Measurements from ENCODE around the gene ASB6. TPM values are rescaled to one million over a fixed set of nuclear protein-coding genes. Genes with fewer than 3 reads are reported as not detected.
A peak's percentile ranks its signal among the peaks of the same experiment; 100 is the strongest.

ASB6 gene
- total and polyA plus RNA-seq, 2 of the 13 experiments (the other 11 are each of a cell fraction or from before 2014, with no cell fraction given): 8.2 to 8.4 TPM

DNA sequence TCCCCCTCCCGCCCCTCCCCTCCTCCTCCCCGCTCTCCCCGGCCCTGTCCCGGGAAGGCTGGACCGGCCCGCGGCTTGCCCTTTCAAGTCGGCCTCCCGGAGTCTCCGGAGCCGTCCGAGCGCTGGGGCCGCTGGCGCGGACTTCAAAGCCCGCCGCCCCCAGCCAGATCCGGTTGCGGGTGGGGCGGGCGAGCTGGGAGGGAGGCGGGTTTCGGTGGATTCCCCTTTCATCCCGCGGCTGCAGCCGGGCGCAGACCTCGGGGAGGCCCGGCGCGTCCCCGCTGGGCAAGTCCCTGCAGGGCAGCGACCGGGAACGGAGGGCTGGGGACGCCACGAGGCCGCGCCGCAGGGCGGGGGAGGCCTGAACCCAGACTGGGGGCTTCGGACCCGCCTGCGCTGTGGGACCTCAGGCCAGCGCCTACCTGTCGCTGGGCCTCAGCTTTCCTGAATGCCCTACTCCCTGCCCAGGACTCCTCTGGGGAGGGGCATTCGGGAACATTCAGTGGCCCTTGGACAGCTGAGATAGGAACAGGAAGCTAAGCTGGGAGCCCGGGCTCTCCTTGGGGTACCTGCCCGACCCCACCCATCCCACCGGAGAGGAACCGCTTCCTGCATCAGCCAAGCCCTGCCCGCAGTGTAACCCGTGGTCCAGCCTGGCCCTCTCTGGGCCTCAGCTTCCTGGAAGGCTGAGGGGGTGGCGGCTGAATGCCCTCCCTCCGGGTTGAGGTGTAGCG is 44.4 kb downstream of the ASB6 start:
- peak; percentile 55 for FAIRE-seq
- peak; percentile 93 for DNase-seq (ENCODE audit: low spot score)
- TF ChIP-seq, protein P1, sequence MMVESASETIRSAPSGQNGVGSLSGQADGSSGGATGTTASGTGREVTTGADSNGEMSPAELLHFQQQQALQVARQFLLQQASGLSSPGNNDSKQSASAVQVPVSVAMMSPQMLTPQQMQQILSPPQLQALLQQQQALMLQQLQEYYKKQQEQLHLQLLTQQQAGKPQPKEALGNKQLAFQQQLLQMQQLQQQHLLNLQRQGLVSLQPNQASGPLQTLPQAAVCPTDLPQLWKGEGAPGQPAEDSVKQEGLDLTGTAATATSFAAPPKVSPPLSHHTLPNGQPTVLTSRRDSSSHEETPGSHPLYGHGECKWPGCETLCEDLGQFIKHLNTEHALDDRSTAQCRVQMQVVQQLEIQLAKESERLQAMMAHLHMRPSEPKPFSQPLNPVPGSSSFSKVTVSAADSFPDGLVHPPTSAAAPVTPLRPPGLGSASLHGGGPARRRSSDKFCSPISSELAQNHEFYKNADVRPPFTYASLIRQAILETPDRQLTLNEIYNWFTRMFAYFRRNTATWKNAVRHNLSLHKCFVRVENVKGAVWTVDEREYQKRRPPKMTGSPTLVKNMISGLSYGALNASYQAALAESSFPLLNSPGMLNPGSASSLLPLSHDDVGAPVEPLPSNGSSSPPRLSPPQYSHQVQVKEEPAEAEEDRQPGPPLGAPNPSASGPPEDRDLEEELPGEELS (CRISPR knock-in tag; IDR thresholded peaks at IDR 0.05): peak; percentile 84
- TF ChIP-seq RFX5 (IDR thresholded peaks at IDR 0.05; ENCODE audit: low read depth, low read length): no peak
- TF ChIP-seq ZNF75D (CRISPR knock-in tag; IDR thresholded peaks at IDR 0.05; ENCODE audit: borderline replicate concordance): no peak
- no peak for TF ChIP-seq ZNF138 (CRISPR knock-in tag; IDR thresholded peaks at IDR 0.05; ENCODE audit: low read depth)
- TF ChIP-seq, protein P2, sequence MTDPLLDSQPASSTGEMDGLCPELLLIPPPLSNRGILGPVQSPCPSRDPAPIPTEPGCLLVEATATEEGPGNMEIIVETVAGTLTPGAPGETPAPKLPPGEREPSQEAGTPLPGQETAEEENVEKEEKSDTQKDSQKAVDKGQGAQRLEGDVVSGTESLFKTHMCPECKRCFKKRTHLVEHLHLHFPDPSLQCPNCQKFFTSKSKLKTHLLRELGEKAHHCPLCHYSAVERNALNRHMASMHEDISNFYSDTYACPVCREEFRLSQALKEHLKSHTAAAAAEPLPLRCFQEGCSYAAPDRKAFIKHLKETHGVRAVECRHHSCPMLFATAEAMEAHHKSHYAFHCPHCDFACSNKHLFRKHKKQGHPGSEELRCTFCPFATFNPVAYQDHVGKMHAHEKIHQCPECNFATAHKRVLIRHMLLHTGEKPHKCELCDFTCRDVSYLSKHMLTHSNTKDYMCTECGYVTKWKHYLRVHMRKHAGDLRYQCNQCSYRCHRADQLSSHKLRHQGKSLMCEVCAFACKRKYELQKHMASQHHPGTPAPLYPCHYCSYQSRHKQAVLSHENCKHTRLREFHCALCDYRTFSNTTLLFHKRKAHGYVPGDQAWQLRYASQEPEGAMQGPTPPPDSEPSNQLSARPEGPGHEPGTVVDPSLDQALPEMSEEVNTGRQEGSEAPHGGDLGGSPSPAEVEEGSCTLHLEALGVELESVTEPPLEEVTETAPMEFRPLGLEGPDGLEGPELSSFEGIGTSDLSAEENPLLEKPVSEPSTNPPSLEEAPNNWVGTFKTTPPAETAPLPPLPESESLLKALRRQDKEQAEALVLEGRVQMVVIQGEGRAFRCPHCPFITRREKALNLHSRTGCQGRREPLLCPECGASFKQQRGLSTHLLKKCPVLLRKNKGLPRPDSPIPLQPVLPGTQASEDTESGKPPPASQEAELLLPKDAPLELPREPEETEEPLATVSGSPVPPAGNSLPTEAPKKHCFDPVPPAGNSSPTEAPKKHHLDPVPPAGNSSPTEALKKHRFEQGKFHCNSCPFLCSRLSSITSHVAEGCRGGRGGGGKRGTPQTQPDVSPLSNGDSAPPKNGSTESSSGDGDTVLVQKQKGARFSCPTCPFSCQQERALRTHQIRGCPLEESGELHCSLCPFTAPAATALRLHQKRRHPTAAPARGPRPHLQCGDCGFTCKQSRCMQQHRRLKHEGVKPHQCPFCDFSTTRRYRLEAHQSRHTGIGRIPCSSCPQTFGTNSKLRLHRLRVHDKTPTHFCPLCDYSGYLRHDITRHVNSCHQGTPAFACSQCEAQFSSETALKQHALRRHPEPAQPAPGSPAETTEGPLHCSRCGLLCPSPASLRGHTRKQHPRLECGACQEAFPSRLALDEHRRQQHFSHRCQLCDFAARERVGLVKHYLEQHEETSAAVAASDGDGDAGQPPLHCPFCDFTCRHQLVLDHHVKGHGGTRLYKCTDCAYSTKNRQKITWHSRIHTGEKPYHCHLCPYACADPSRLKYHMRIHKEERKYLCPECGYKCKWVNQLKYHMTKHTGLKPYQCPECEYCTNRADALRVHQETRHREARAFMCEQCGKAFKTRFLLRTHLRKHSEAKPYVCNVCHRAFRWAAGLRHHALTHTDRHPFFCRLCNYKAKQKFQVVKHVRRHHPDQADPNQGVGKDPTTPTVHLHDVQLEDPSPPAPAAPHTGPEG (CRISPR knock-in tag; IDR thresholded peaks at IDR 0.05): 0 out of 2 replicates have a peak, but pooled peaks have one; percentile 34
- peak; percentile 96 for TF ChIP-seq ZBTB7B (CRISPR knock-in tag; IDR thresholded peaks at IDR 0.05)
- TF ChIP-seq SRSF9 (IDR thresholded peaks at IDR 0.05; ENCODE audit: borderline replicate concordance, insufficient read depth, low read depth, low read length, poor library complexity, severe bottlenecking): no peak
- 0 out of 2 replicates have a peak, but pooled peaks have one; percentile 16 for TF ChIP-seq ZSCAN12 (CRISPR knock-in tag; IDR thresholded peaks at IDR 0.05)
- TF ChIP-seq, protein P3, sequence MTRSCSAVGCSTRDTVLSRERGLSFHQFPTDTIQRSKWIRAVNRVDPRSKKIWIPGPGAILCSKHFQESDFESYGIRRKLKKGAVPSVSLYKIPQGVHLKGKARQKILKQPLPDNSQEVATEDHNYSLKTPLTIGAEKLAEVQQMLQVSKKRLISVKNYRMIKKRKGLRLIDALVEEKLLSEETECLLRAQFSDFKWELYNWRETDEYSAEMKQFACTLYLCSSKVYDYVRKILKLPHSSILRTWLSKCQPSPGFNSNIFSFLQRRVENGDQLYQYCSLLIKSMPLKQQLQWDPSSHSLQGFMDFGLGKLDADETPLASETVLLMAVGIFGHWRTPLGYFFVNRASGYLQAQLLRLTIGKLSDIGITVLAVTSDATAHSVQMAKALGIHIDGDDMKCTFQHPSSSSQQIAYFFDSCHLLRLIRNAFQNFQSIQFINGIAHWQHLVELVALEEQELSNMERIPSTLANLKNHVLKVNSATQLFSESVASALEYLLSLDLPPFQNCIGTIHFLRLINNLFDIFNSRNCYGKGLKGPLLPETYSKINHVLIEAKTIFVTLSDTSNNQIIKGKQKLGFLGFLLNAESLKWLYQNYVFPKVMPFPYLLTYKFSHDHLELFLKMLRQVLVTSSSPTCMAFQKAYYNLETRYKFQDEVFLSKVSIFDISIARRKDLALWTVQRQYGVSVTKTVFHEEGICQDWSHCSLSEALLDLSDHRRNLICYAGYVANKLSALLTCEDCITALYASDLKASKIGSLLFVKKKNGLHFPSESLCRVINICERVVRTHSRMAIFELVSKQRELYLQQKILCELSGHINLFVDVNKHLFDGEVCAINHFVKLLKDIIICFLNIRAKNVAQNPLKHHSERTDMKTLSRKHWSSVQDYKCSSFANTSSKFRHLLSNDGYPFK (CRISPR knock-in tag; IDR thresholded peaks at IDR 0.05; ENCODE audit: borderline replicate concordance): no peak
- TF ChIP-seq ETV5 (CRISPR knock-in tag; IDR thresholded peaks at IDR 0.05; ENCODE audit: borderline replicate concordance): peak; percentile 100
- TF ChIP-seq NR2F2 (IDR thresholded peaks at IDR 0.05; ENCODE audit: borderline replicate concordance, low read depth): peak; percentile 74; the same call in 1 of the 2 replicates
- peak; percentile 68; the same call in 1 of the 2 replicates for TF ChIP-seq HDAC2 (CRISPR knock-in tag; IDR thresholded peaks at IDR 0.05)

More for the DNA sequence above, 44.4 kb downstream of the ASB6 start:
- Histone ChIP-seq H3K27ac (ENCODE audit: extremely low read length, insufficient read depth, low read length) (peak overlapping the region; percentile 99), H3K9ac (ENCODE audit: insufficient read depth, low read depth, low read length) (peak overlapping the region; percentile 92), H3K36me3 (replicated peaks in 1 of 2; ENCODE audit: control insufficient read depth in 1 of 2, insufficient read depth in 2 of 2, low read length in 2 of 2) (no peaks in the 10 kb centered on the region), H2AFZ (ENCODE audit: low read length) (no peak overlapping the region), H3K79me2 (ENCODE audit: insufficient read depth, low read length) (no peaks in the 10 kb centered on the region), H4K20me1 (ENCODE audit: insufficient read depth, low read length) (no peaks in the 10 kb centered on the region), H3K4me1 (ENCODE audit: insufficient read depth, low read length) (peaks cover 85% of the 10 kb centered on the region), H3K9me3 (ENCODE audit: low read length) (no peaks in the 10 kb centered on the region), H3K4me2 (ENCODE audit: low read depth, low read length) (peak overlapping the region; percentile 85), H3K27me3 (ENCODE audit: control insufficient read depth in 1 of 2, insufficient read depth in 2 of 2, low read length in 2 of 2) (no peaks in the 10 kb centered on the region), H3K4me3 (replicated peaks in 1 of 3; ENCODE audit: insufficient read depth in 1 of 3, low read depth in 2 of 3, low read length in 3 of 3) (peak overlapping the region; percentile 15 to 76 (median 47); a peak in 5 of 6 replicates)
- WGBS (ENCODE audit: low lambda C conversion rate): 2% methylated on average over 19 of the region's 57 CpGs
- intact Hi-C loops (cut with micrococcal nuclease; ENCODE audit: unreplicated experiment) (loop anchor here (2.0 kb wide), 1 partner anchor 29 kb away; no protein-coding TSS in a partner anchor), in situ Hi-C loops (cut with HindIII; ENCODE audit: extremely low pct_ligation_motif_present, low pct_unique_long_range_greater_than_20kb) (no loop called here)
- BruUV-seq (replicated peaks): no TSS peak
- POLR2A ChIA-PET: interaction anchor here (0.7 to 4.5 kb wide), 27 partner anchors 10 to 457 kb away, joined by 3 to 110 read pairs (median 10); partner anchors contain the start of genes C9orf50, IER5L and NTMT1
- CTCF ChIA-PET (ENCODE audit: low intra/inter-chr PET ratio, low total read pairs): no interaction called here
- ATAC-seq: peak; percentile 80
